HG03521 (cell line): ENCODE data around the gene UFD1.

Experiments
- ATAC-seq: cut with Tn5 transposase; IDR thresholded peaks from one replicate; pipeline ENCODE4 v1.9.1; 2021; ENCODE audit warnings: mild to moderate bottlenecking, moderate library complexity; ENCODE audit not compliant: unreplicated experiment

The UFD1 gene

DNA sequence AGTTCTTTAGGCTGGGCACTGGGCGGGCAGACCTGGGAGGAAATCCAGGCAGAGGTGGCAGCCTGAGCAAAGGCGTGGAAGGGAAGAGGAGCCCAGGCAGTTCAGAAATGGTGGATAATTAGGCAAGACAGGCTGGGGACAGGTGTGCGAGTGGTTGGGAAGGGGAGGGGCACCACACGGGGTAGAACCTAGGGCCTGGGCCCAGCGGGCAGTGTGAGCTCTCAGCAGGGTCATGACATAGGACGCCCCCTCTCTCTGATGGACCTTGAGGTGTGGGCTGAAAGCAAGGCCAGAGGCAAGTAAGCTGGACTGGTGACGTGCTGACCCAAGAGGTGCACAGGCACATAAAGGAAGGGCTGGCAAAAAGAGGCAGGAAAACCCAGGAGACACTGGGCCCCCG is 6.8 kb downstream of the UFD1 start:
- ATAC-seq: no peak

DNA sequence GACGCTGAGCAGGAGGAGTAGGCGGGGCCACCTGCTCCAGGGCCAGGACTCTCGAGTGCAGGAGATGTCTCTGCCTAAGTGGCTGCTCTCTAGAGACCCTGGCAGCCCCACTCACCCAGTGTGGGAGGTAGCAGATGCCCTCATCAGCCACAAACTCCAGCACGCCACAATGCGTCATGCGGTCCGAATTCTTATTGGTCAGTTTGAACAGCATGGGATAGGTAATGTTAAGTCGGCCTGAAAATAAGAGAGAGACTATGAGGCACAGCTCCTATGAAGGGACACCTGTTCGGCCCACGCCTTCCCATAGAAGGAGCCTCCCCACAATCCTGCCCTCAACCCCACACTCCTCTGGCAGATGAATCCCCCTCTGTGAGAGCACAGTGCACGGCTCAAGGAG is 7.4 kb downstream of the UFD1 start:
- ATAC-seq: no peak

DNA sequence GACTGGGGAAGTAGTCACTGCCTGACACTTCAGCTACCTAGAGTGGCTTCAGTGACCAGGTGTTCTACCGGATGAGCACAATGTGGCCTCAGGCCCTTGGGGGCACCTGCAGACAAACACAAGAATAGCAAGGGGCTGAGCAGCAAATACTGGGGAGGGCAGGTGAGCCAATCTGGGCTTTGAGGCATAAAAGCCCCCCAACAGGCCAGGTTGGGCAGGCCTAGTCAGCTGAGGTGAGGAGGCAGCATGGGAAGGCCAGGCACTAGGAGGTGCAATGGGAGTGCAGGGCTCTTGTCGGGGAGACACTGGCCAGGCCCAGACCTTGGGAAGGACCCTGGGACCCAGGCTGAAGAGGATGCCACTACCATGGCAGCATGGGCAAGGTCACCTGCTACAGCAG is 9.0 kb downstream of the UFD1 start:
- no peak for ATAC-seq

DNA sequence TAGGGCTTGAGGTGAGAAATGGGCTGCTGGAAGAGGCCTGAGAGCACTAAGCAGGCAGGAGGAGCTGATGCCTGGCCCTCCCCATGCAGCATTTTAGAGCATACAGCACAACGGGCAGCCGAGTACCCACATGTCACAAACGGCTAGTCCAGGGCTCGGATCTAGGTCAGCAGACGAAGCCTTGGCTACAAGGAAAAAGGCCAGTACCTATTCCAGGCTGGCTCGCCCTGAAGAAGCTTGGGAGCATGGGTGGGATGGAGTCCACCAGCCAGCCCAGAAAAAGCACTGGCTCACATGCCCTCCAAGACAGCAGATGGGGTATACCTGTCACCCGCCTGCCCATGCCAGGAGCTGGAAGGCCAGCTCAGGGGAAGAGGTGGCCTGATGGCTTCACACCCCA is 9.6 kb downstream of the UFD1 start:
- no peak for ATAC-seq

DNA sequence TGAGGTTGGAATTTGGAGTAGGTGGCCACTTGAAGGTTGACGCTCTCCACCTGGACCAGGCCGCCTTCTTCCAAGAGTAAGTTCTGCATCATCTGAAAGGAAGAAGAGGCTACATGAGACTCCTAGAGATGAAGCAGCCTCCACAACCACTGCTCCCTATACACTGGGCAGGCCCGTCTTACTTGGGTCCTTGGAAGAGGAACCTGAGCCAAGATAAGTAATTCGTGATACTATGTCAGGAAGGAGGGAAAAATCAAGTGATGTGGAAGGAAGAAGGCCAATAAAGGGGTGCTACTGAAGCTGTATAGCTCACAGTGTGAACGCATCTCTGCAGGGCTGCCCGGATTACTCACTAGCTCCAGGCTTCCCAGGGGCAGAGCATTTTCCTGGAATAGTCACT is 11.1 kb downstream of the UFD1 start:
- ATAC-seq: no peak

DNA sequence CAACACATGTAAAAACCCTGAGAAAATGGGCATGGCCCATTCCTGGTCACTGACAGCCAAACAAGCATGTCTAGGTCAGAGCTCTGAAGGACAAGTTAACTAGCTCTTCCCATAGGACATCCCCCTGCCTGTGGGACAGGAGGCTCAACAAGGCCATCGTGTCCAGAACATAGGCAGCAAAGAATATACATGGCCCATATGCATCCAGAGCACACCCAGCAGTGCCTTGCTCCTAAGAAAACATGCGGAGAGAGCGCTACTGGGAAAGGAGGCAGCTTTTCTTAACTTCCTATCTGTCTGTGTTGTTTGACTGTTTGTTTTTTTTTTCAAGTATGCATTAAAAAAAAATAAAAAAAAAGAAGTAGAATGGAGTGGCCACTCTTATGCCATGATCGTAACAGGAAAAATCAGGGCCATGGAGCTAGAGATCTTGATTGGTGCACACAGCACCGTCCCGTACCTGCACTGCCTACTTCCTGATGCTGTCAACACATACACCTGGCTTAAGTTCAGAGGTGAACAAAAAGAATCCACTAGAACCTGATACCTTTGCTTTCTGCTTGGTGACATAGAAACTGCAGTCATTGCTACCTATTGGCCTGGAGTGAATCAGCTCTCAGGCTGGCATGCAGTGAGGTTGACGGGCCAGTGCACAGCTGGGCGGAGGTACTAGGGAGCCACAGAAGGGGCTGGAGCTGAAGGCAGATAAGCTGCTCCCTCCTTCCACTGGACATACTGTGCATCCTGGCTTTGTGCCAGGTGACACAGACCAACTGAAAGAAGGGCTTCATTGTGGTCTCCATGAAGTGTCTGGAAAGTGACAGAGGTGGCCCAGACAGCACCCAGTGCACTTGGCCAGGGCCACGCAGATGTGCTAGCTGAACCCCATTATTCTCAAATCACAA is 11.9 kb downstream of the UFD1 start:
- ATAC-seq: no peak

DNA sequence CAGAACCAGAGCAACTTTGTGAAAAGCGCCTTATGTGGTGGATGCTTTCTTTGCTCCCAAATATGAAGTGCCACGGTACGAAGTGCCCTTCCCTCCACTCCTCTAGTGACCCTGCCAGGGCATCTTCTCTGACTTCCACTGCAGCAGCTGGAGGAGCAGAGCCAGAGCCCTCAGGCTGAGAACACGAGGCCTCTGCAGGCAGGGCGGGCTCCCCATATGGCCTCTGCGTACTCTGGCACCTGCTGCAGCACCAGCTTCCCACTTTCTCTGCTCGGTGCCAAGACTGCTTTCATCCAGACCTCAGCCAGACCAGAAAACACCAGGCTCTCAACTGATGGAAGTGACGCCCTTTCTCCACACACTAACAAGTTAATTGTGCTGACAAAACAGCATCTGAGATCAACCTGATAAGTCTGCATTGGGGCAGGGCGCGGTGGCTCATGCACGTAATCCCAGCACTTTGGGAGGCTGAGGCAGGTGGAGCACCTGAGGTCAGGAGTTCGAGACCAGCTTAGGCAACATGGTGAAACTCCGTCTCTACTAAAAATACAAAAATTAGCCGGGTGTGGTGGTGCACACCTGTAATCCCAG is 12.8 kb downstream of the UFD1 start:
- no peak for ATAC-seq

DNA sequence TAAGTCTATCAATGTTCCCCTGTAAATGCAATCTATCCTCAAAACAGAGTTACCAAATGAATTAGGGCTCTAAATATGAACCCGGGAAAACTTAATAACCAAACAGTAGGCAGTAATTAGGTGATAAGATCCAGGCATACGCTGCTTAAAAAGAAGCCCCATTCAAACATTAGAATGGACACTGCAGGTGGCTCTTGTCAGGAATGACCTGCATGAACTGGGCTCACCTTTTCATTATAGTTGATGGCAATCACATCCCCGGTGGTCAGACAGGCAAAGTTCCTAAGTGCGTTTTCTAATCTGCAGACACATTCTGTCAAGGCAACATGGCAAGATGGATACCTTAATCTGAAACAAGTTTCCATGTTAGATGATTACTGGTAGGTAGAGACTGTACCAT is 14.0 kb downstream of the UFD1 start:
- ATAC-seq: no peak

DNA sequence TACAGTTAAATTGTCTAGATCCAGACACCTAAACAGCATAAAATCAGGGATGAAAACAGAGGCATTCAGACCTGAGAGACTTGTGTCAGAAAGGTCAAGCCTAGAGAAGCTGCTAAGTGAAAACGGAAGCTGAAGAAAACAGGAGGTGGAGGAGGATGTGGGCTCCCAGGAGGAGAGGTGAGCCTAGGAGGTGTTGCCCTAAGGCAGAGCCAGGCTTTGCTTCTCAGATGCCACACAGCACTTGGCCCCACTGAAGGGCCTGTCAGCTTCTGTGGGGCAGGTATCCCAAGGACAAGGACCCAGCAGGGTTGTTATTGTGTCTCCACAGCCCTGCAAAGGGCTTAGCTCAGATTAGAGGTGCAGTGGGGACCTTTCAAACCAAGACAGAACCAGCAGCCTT is 14.4 kb downstream of the UFD1 start:
- no peak for ATAC-seq

DNA sequence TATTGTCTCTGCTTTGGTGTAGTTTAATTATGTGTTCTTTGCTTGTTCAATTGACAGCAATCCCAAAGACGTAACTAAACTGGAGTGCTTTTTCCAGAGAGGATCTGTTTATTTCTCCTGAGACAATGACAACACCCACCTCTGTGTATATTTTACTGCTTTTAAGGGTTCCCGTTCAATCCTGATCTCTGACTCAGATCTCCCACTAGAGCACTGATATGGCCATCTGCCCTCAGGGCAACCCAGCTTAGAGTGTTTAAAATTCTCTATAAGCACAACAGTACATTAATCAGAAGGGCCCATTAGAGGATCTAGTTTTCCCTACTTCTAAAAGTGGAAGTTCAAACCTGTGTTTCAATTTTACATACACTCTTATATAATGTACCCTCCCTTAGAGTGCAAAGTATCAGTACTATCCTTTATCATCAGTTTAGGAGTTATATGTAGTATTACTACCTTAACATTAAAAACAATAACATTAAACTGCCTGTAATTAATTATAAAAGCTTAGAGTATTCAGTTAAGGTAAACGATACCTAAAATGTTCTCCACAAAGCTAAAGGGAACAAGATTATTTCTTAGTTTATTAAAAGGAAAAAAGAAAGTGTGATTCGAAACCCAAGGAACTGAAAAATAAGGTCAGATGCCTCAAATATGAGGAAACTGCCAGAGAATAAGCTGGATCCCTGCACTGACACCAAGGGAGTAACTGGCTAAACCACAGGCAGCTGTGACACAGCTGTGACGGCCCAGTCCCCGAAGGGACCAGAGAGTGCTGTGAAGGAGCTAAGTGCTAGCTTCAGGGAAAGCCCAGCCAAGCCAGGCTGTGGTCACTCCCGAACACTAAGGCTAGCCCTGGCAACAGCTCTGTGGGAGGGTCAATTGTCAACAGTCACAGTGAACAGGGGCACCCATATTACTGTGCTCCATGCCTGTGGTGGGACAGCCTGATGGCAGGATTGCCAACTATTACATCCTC is 15.2 kb downstream of the UFD1 start:
- ATAC-seq: no peak

DNA sequence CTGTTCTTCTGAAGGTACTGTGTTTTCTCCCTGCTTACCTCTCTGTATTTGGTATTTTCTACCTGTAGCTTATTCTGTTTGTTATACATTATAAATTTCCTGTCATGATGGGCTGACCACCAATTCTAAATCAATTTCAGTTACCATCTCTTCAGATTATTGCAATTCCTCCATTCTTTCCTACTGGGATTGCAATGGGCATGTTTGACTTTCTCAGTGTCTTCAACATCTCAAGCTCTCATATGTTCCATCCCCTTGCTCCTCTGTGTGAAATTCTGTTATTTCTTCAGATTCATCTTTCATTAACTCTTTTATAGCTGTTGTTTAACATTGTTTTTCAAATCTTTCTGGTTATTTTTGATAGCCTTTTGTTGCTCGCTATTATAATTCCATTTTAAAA is 16.0 kb downstream of the UFD1 start:
- no peak for ATAC-seq

DNA sequence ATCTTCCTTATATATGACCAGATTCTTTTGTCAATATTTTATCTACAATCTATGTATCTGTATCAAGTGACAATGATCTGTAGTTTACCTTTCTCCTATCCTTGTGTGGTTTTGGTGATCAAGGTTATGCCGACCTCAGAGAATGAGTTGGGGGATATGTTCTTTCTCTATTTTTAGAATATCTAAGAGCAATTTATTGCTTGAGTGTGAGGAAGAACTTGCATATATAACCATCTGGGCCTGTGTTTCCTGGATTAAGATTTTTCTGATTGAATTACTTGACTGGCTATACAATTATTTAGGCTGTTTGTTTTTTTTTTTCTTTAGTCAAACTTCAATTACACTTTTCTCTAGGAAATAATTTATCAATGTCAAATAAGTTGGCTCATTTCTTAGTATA is 17.5 kb downstream of the UFD1 start:
- no peak for ATAC-seq

DNA sequence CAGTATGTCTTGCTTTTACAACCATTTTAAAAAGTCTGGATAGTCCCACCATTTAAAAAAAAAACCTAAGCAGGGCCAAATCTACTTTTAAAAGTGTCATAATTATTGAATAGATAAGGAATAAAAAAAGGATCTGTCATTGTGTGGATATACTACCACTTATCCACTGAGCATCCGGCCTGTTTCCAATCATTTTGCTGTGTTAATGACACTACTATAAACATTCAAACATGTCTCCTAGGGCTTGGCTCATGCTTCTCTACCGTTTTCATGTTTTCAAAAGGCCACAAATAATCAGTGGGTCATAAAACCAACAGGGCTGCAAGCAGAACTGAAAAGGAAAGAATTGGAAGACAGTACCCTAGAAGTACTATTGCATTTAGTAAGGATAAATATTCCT is 19.0 kb downstream of the UFD1 start:
- ATAC-seq: no peak

DNA sequence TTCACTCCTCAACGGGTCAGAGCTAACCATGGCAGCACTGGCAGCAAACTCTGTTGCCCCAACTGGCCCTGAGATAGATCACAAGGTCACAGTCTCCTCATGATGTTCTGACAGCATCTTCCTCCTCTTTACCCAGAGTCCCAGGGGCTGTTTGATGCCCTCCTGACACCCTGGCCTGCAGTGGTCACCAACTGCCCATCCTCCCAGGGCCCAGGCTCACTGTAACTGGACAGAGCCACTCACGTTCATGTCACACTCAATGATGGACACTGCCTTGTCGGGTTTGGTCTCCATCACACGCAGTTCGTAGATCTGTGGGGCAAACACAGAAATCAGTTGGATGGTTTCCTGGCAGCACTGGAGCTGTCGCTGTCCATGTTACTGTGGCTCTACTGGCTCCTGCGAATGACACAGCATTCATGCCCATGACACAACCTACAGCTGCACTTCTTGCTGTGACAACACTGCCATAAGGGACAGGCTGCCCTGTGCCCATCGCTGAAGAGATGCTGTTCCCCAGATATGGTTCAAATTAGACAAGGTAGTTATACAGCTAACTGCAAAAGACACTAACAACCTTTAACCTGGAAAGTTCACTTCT is 21.1 kb downstream of the UFD1 start:
- no peak for ATAC-seq

DNA sequence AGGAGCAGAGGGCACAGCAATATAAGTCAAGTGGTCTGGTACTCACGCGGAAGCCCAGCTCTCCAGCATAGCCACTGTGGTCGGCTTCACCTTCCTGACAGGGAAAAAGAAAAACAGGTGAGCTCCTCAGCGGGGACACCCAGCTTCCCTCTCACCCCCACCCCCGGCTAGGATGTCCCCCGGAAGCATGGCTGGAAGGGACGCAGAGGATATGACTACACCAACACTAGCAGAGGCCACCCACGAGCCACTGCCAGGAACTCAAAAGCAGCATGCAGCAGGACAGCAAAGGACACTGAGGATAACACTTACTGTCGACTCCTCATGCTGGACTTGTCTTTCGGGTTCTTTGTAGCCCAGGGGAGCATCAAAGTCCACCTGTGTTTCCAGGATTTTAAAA is 22.5 kb downstream of the UFD1 start:
- ATAC-seq: no peak

DNA sequence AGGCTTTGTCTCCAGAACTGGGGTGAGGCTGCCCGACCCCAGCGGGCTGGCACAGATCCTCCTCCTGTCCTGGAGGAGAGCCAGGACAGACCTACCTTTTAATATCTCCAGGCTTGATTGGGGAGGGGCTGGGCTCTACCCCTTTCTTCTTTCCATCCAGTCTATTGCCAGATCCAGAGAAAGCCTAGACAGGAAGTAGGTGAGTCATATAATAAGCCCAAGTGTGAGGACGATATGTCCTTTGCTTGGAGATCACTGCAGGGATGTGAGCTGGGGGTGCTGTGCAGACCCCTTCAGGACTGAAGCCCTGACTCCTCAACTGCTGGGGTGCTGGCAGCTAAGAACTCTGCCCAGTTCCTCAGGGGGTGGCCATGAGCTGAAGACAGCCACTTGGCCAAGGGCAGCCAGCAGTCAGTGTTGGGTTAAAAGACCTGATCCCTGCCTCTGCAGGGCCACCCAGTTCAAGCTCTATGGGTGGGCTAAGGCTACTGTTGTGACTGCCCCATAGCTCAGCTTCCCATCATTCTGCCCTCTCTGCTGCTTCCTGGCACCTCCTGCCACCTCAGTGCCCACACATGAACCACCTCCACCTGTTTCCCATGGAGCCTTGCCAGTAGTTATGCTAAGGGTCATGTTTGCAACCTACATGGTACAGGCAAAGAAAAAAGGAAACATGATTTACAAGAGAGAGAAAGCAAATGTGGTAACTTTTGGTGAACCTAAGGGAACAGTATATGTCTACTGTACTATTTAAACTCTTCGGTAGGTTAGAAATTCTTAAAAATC is 23.2 kb downstream of the UFD1 start:
- no peak for ATAC-seq

DNA sequence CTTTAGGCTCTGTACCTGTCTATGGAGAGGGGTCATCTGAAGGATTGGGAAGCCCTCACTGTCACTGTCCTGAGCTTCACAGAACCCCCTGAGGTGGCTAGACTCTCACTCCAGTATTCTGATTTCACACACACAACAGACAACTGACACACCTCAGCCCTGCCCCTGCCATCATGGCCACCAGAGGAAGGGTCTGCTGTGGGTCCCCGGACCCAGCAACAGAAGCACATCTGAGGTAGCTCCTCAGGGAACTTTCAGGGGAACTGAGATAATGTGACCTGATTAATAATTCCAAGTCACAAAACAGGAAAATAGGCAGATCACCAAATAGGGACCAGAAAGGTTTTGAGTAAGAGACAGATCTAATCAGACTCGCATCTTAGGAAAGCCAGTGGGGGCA is 24.0 kb downstream of the UFD1 start:
- ATAC-seq: no peak

DNA sequence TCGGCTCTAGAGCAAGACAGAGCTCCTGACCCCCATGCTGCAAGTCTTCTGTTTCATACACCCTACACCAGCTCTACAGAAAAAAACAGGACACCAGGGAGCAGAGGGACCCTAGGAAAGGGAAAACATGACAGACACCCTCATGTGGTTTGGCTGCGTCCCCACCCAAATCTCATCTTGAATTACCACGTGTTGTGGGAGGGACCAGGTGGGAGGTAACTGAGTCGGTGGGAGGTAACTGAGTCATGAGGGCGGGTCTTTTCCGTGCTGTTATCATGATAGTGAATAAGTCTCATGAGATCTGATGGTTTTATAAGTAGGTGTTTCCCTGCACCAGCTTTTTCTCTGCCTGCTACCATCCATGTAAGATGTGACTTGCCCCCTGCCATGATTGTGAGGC is 24.8 kb downstream of the UFD1 start:
- no peak for ATAC-seq

DNA sequence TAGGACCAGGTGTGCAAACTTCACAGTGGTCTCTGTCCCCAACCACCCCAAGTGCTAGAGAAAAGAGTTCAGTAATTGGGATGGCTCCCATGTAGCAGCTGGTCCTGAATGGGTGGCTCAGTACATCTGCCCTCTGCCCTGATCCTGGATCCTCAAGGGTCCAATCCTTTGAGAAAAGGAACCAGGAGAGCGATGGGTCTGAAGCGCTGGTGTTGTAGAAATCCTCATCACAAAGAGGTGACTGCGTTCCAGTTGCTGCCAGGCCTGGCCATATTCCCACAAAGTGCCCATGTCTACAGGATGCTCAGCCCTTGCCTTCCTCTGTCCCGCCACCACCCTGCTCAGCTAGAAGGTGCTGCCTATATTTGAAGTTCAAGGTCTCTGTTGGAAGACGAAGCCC is 25.3 kb downstream of the UFD1 start:
- no peak for ATAC-seq

DNA sequence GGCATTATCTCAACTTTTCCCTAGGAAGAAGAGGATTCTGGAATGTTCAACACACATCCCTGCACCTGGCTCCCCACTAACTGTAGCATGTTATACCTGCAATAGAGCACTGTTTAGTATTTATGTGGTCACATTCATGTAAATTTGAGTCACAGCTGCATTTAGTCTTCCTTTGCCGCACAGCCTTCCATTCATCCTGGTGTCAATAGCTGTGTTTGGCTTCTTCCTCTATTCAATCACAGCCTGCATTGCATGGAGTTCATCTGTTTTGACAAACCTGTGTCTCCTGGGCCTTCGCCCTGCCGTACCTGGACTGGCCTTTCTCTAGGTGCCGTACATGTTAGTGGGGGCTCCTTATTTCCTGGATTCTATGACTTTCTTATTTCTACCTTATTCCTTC is 27.4 kb downstream of the UFD1 start:
- ATAC-seq: no peak
